B cell (primary cell): Measurements from ENCODE around the gene TALDO1.

Experiments used
- CTCF ChIP-seq: fragments of 200-600 bp; IDR thresholded peaks from one replicate; pipeline ENCODE4 v1.8.0; 2022; ENCODE audit warnings: antibody characterized with exemption, mild to moderate bottlenecking
- EZH2 ChIP-seq: IDR thresholded peaks from 2 replicates; pipeline ENCODE4 v1.6.1; 2012; ENCODE audit warnings: borderline replicate concordance, low read depth, mild to moderate bottlenecking, moderate library complexity, low read length; ENCODE audit not compliant: insufficient read depth, poor library complexity, severe bottlenecking

GRCh38 chr11:771617-772204 is 24.4 kb downstream of the TALDO1 start:
- TF ChIP-seq CTCF, result no peak
- TF ChIP-seq EZH2, result no peak
